Lower leg skin (tissue), 3 donors: Measurements from ENCODE around the gene KLHL34.

Experiments used
- CTCF ChIP-seq, 3 donors: fragments of 450-650 bp; IDR thresholded peaks; one replicate each; pipeline ENCODE4 v1.5.1; 2016; ENCODE audit warnings: antibody characterized with exemption in 3 of 3, mild to moderate bottlenecking in 3 of 3, moderate library complexity in 2 of 3
- POLR2A ChIP-seq, 2 donors: fragments of 450-650 bp; IDR thresholded peaks; one replicate each; pipeline ENCODE4 v1.6.1; 2016 to 2017; ENCODE audit warnings: antibody characterized with exemption in 2 of 2, mild to moderate bottlenecking in 1 of 2, moderate library complexity in 1 of 2

GRCh38 chrX:21660156-21660555, 2.0 kb upstream of the KLHL34 start:
- TF ChIP-seq CTCF (IDR thresholded peaks at IDR 0.05) (no peak), POLR2A (IDR thresholded peaks at IDR 0.05) (no peak)
